ENCODE data around the gene KRTAP10-4. TPM values are rescaled to one million over a fixed set of nuclear protein-coding genes. Genes with fewer than 3 reads are reported as not detected.

The KRTAP10-4 gene
- total RNA-seq, 1 donor from 2014 or later: not detected

DNA sequence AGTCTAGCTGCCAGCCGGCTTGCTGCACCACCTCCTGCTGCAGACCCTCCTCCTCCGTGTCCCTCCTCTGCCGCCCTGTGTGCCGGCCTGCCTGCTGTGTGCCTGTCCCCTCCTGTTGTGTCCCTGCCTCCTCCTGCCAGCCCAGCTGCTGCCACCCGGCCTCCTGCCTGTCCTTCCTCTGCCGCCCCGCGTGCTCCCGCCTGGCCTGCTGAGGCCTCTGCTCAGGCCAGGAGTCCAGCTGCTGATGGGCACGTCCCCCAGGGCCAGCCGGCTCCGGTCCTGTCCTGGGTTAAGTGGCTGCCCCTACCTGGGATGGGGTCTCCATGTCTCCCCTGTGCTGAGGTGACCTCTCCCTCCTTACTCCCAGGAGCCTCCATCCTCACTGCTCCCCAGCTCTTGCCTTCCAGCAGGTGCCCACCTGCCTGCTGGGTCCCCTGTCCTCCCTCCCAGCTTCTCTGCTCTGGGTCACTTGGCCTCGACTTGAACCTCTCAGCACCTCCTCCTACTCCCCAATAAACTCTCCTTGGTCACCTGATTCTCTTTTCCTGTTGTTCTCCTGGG lies 39.2 kb downstream of the KRTAP10-4 start:
- no peaks in the 10 kb centered on the region for H3K4me1 Mint-ChIP-seq (ENCODE audit: unreplicated experiment)
- no peak overlapping the region for H3K27ac Mint-ChIP-seq (ENCODE audit: unreplicated experiment)
- peaks cover 12% of the 10 kb centered on the region for H3K9me3 Mint-ChIP-seq (ENCODE audit: unreplicated experiment)
- TF ChIP-seq, protein P1, sequence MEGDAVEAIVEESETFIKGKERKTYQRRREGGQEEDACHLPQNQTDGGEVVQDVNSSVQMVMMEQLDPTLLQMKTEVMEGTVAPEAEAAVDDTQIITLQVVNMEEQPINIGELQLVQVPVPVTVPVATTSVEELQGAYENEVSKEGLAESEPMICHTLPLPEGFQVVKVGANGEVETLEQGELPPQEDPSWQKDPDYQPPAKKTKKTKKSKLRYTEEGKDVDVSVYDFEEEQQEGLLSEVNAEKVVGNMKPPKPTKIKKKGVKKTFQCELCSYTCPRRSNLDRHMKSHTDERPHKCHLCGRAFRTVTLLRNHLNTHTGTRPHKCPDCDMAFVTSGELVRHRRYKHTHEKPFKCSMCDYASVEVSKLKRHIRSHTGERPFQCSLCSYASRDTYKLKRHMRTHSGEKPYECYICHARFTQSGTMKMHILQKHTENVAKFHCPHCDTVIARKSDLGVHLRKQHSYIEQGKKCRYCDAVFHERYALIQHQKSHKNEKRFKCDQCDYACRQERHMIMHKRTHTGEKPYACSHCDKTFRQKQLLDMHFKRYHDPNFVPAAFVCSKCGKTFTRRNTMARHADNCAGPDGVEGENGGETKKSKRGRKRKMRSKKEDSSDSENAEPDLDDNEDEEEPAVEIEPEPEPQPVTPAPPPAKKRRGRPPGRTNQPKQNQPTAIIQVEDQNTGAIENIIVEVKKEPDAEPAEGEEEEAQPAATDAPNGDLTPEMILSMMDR (IDR thresholded peaks at IDR 0.05; ENCODE audit: unreplicated experiment): no peak
- no peak for DNase-seq (ENCODE audit: low spot score)
- H3K36me3 Mint-ChIP-seq (ENCODE audit: low read depth, unreplicated experiment): peaks cover 13% of the 10 kb centered on the region
- peaks cover 4% of the 10 kb centered on the region for H3K27me3 Mint-ChIP-seq (ENCODE audit: unreplicated experiment)
- no peak overlapping the region for H3K4me3 Mint-ChIP-seq (ENCODE audit: unreplicated experiment)

DNA sequence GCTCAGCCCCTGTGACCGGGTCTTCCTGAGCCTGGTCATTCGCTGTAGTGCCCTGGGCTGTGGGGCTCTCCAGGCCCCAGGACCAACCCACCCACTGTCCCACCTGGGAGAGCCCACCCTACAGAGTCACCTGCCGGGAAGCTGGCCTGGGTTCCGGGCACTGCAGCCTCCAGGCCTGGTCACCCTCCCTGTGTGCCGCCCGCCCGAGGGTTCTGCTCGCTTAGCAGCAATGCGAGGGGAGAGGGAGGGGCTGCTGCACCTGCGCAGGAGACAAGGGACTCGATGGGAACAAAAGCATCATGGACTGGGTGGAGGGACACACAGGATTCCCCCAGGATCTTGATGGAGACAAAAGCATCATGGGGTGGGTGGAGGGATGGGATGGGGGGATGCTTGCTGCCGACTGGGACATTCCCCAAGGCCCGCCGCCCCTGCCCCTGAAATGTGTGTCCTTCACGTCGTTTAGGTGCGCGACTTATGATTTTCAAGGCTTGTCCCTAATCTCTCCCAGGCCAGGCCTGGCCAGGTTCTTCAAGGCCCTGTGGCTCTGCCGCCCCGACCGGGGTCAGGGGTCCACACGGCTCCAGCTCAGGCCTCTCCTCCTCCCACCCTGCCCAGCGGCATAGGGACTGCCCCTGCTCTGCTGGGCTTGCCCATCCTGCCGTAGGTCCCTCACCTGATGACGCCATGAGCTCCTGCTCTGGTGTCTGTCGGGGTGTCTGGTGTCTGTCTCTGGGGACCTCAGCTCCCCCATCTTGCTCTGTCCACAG lies 40.0 kb downstream of the KRTAP10-4 start:
- Mint-ChIP-seq H3K36me3 (ENCODE audit: low read depth, unreplicated experiment) (peaks cover 13% of the 10 kb centered on the region), H3K4me3 (ENCODE audit: unreplicated experiment) (no peak overlapping the region), H3K27ac (ENCODE audit: unreplicated experiment) (no peak overlapping the region), H3K9me3 (ENCODE audit: unreplicated experiment) (peaks cover 12% of the 10 kb centered on the region), H3K27me3 (ENCODE audit: unreplicated experiment) (peaks cover 4% of the 10 kb centered on the region), H3K4me1 (ENCODE audit: unreplicated experiment) (peaks cover 4% of the 10 kb centered on the region)
- DNase-seq (ENCODE audit: low spot score): no peak
- TF ChIP-seq, protein P1 (IDR thresholded peaks at IDR 0.05; ENCODE audit: unreplicated experiment): no peak

DNA sequence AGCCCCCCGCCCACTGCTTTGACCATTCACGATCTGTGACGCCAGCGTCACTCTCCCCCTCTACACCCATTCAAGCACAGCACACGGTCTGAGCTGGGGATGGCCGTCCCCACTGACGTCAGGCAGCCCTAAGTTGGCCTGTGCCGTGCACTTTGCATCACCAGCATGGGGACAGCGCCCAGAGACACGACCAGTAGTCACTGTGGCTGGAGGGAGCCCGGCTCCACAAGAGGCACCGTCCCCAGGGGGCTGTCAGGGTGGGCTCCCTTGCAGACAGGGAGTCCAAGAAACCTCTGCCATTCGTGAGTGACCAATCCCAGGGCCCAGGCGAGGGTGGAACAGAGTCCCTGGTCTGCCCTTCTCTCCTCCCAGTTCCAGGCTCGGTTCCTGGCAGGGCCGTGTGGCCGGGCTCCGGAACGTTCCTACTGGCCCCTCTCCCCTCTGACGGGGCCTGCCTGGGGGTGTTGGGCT lies 40.7 kb downstream of the KRTAP10-4 start:
- peaks cover 13% of the 10 kb centered on the region for H3K36me3 Mint-ChIP-seq (ENCODE audit: low read depth, unreplicated experiment)
- H3K27me3 Mint-ChIP-seq (ENCODE audit: unreplicated experiment): peaks cover 4% of the 10 kb centered on the region
- H3K9me3 Mint-ChIP-seq (ENCODE audit: unreplicated experiment): peaks cover 12% of the 10 kb centered on the region
- no peak overlapping the region for H3K4me3 Mint-ChIP-seq (ENCODE audit: unreplicated experiment)
- H3K27ac Mint-ChIP-seq (ENCODE audit: unreplicated experiment): no peak overlapping the region
- TF ChIP-seq, protein P1 (IDR thresholded peaks at IDR 0.05; ENCODE audit: unreplicated experiment): no peak
- no peak for DNase-seq (ENCODE audit: low spot score)
- peaks cover 7% of the 10 kb centered on the region for H3K4me1 Mint-ChIP-seq (ENCODE audit: unreplicated experiment)

- TF ChIP-seq, protein P1 (IDR thresholded peaks at IDR 0.05; ENCODE audit: unreplicated experiment): no peak
- peaks cover 13% of the 10 kb centered on the region for H3K36me3 Mint-ChIP-seq (ENCODE audit: low read depth, unreplicated experiment)
- peaks cover 7% of the 10 kb centered on the region for H3K4me1 Mint-ChIP-seq (ENCODE audit: unreplicated experiment)
- no peak for DNase-seq (ENCODE audit: low spot score)
- no peak overlapping the region for H3K27ac Mint-ChIP-seq (ENCODE audit: unreplicated experiment)
- peaks cover 4% of the 10 kb centered on the region for H3K27me3 Mint-ChIP-seq (ENCODE audit: unreplicated experiment)
- H3K9me3 Mint-ChIP-seq (ENCODE audit: unreplicated experiment): peaks cover 9% of the 10 kb centered on the region
- no peak overlapping the region for H3K4me3 Mint-ChIP-seq (ENCODE audit: unreplicated experiment)
Measured at GRCh38 chr21:44614961-44615391, 41.4 kb downstream of the KRTAP10-4 start.

- Mint-ChIP-seq H3K36me3 (ENCODE audit: low read depth, unreplicated experiment) (peaks cover 13% of the 10 kb centered on the region), H3K9me3 (ENCODE audit: unreplicated experiment) (peaks cover 8% of the 10 kb centered on the region), H3K4me3 (ENCODE audit: unreplicated experiment) (no peak overlapping the region), H3K4me1 (ENCODE audit: unreplicated experiment) (peaks cover 7% of the 10 kb centered on the region), H3K27me3 (ENCODE audit: unreplicated experiment) (peaks cover 4% of the 10 kb centered on the region), H3K27ac (ENCODE audit: unreplicated experiment) (no peak overlapping the region)
- TF ChIP-seq, protein P1 (IDR thresholded peaks at IDR 0.05; ENCODE audit: unreplicated experiment): no peak
- DNase-seq (ENCODE audit: low spot score): no peak
Measured at GRCh38 chr21:44615466-44615865, 41.9 kb downstream of the KRTAP10-4 start.
